ENCODE results near the gene MUC6. TPM values are rescaled to one million over a fixed set of nuclear protein-coding genes. Genes with fewer than 3 reads are reported as not detected.

MUC6 gene
- total RNA-seq, 1 donor from 2014 or later, result not detected

DNA sequence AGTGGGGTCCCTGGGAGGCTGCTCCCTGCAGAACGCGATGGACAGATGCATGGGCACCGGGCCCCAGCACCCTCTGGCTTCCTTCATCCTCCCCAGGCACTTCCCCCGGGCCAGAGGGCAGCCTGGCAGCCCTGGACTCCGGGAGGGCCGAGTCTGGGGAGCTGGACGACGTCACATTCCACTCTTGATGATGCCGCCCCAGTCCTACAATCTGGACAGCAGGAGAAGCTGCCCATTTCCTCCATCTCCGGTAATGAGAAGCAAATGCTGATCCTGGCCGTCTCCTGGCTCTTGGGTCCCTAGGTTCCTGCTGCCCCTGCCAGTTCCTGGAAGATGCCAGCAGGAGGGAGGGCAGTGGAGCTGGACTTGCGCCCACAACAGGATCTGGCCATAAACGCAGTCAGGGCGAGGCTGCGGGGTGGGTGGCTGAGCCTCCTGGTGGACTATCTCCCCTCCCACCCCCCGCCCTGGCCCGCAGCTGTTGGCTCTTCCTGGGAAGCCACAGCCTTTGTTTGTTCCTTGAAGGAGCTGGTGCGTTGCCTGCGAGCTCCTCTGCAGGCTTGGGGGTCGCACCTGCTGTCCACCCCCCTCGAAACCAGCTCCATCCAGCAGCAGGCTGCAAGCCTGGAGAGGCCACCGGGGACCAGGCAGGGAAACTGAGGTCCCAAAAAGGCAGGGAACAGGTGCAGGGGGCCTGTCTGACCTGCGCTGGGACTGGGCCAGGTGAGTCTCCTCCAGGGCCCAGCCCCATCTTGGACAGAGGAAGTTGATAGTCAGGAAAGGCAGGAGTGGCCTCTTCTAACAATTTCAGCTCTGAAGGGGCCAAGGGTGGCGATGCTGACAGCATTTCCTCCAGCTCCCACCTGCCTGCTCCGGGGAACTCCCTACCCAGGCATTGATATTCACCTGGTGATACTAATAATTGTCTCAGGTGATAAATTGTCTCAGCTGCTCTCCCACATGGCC is 17.9 kb upstream of the MUC6 start:
- ATAC-seq (ENCODE audit: poor library complexity) (no peak), DNase-seq (peak; percentile 28)
- intact Hi-C loops (cut with DNase I), result loop anchor here (5.0 to 10.0 kb wide), 2 partner anchors 130 to 207 kb away; partner anchors contain the start of gene AP2A2

DNA sequence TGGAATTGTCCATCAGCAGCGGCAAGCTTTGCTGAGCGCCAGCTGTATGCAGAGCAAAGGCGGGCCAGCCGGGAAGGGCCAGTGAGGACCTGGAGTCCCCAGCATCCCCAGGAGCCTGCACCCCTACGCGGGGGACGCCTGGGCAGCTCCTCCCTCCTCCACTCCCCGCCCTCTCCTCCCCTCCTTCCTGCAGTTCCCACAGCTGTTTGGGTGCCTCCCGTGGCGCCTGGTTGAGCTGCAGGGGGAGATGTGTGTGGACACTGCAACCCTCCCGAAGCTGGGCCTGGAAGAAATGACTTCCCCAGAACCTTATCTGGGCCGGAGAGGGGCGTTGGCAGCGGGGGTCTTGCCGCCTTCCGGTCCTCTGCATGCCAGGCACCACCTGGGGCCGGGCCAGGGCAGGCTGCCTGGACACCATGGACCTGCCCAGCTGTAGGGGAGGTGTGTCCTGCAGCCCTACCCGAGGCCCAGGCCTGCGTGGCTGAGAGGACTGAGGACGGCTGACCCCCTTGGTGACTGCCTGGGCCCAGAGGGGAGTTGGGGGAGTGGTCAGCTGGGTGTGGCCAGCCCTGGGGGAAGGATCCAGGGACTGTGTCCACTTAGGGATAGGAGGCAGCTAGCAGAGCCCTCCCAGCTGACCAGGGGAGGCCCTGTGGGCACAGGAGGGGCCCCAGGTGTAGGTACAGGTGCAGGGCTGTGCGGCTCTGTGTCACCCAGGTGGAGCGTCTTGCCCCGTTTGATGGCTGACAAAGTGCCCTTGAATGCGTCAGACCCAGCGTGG is 16.8 kb upstream of the MUC6 start:
- peak; percentile 29 for DNase-seq
- intact Hi-C loops (cut with DNase I), result loop anchor here (5.0 to 10.0 kb wide), 2 partner anchors 129 to 206 kb away; partner anchors contain the start of gene AP2A2
- no peak for ATAC-seq (ENCODE audit: poor library complexity)

DNA sequence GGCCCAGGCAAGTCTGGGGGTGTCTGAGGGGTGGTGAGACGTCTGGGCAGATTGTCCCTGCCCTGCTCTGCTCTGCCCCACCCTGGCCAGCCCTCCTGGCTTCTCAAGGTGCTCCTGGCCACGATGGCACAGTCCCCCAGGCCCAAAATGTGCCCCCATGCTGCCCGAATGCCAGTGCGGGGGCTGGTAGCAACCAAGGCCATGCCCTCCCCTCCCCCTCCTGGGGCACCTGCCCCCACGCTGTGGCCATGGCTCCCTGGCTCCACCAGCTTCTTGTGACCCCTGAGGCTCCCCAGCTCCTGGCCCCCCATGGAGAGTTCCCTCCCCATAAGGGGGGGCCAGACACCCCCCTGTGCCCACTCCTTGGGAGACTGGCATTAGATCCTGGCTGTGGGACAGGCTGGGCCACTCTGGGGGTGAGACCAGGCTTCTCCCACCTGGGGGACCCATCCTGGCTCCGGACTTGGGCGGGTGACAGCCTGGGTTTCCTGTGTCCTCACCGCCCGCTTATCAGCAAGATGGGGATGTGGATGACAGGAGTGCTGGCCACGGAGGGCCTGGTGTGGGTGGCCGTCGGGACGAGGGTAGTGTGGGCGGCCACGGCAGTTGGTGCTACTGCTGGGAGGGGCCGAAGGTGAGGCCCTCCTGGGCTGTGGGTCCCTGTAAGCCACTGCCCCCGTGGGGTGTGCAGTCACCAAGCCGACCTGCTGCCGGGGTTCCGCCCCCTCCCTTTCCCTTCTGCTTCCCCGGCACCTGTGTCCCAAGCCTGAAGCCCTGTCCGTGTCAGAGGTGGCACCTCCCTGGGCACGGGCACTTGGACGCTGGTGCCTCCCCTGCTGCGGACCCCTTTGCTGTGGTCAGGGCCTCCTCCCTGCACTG is 15.9 kb upstream of the MUC6 start:
- intact Hi-C loops (cut with DNase I), result loop anchor here (5.0 to 10.0 kb wide), 2 partner anchors 128 to 205 kb away; partner anchors contain the start of gene AP2A2
- ATAC-seq (ENCODE audit: poor library complexity) (no peak), DNase-seq (peak; percentile 30)

GRCh38 chr11:1051356-1052132 is 15.0 kb upstream of the MUC6 start:
- peak; percentile 41 for DNase-seq
- intact Hi-C loops (cut with DNase I), result loop anchor here (5.0 to 10.0 kb wide), 2 partner anchors 127 to 204 kb away; partner anchors contain the start of gene AP2A2
- ATAC-seq (ENCODE audit: poor library complexity), result no peak

DNA sequence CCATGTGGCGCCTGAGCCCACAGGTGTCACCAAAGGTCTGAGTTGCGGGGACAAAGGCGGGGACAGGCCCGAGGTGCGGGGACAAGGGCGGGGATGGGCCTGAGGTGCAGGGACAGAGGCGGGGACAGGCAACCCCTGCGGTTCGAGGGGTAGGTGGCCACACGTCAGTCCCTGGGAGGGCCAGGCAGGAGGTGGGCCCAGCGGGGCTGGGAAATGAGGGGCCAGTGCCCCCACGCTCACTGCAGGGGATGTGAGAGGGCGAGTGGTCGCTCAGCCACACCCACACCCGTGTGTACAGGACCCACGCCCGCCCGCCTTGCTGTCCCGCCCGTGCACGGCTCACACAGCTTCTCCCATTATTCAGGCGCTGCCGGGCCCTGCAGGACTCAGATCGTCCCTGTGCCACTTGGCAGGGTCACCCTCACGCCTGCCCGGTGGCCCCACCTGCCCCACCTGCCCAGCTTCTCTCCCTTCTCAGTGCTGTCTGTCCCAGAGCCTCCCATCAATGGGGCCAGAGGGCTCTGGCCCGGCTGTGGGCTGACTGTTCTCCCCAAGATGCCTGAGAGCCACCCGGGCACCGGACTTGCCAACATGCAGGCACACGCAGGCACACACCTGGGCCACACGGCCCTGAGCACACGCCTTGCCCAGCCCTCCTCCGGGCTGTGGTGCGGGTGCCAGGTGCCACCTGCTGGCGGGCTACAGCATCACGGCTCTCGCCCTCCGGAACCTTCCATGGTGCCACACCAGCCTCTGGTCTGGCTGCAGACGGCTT is 14.2 kb upstream of the MUC6 start:
- DNase-seq (peak; percentile 74), ATAC-seq (ENCODE audit: poor library complexity) (peak; percentile 95)
- intact Hi-C loops (cut with DNase I), result loop anchor here (5.0 to 10.0 kb wide), 2 partner anchors 126 to 203 kb away; partner anchors contain the start of gene AP2A2

- ATAC-seq (ENCODE audit: poor library complexity), result no peak
- intact Hi-C loops (cut with DNase I), result loop anchor here (5.0 to 10.0 kb wide), 2 partner anchors 125 to 203 kb away; partner anchors contain the start of gene AP2A2
- peak; percentile 24 for DNase-seq
Measured at GRCh38 chr11:1049911-1050580, 13.5 kb upstream of the MUC6 start.

DNA sequence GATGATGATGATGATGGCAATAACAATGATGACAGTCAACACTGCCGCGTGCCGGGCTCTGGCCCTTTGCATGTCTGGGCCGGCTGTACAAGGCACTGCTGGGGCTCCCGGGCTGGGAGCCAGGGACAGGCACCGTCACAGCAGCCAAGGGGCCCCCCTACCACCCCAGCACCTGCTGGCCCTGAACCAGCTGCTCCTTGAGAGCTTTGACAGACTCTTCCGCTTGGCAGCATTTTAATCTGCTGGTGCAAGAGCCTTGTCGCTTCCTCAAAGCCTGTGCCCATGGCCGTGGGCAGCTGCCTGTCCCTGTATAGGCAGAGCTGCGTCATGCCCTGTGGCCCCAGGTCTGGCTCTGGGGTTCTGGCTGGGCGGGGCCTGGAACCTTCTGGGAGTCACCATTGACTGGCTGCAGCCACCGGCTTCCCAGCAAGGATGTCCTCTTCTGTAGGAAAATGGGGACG is 12.9 kb upstream of the MUC6 start:
- intact Hi-C loops (cut with DNase I), result no loop called here
- ATAC-seq (ENCODE audit: poor library complexity) (no peak), DNase-seq (peak; percentile 34)

DNA sequence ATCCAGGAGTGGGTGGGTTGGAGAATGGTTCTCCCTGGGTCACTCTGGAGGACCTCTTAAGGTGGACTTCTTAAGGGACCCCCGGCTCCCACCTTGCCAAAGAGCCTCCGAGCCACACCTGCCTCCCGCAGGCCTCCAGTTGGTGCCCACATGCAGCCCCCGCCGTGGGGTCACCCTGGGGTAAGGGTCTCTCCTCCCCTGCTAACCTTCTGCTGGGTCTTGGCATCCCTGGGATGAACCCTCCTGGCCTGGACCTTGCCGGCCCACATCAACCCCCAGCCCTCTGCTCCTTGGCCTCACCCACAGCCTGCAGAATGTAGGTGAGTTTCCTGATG is 12.5 kb upstream of the MUC6 start:
- intact Hi-C loops (cut with DNase I), result no loop called here
- DNase-seq (peak; percentile 35), ATAC-seq (ENCODE audit: poor library complexity) (no peak)

GRCh38 chr11:1048375-1049070 is 12.0 kb upstream of the MUC6 start:
- intact Hi-C loops (cut with DNase I), result no loop called here
- ATAC-seq (ENCODE audit: poor library complexity) (no peak), DNase-seq (peak; percentile 28)

GRCh38 chr11:1047595-1048156 is 11.2 kb upstream of the MUC6 start:
- DNase-seq, result peak; percentile 6
- intact Hi-C loops (cut with DNase I), result no loop called here
- ATAC-seq (ENCODE audit: poor library complexity), result no peak

DNA sequence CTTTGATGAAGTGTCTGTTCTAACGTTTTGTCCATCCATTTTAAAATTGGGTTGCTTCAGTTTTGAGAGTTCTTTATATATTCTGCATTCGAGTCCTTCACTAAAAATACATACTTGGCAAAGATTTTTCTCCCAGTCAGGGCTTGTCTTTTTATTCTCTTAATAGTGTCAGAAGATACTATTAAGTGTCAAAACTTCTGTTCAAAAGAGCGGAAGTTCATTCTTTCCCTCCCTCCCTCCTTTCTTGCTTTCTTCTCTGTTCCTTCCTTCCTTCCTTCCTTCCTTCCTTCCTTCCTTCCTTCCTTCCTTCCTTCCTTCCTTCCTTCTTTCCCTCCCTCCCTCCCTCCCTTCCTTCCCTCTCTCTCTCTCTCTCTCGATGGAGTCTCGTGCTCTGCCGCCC is 7.6 kb upstream of the MUC6 start:
- DNase-seq, result no peak

DNA sequence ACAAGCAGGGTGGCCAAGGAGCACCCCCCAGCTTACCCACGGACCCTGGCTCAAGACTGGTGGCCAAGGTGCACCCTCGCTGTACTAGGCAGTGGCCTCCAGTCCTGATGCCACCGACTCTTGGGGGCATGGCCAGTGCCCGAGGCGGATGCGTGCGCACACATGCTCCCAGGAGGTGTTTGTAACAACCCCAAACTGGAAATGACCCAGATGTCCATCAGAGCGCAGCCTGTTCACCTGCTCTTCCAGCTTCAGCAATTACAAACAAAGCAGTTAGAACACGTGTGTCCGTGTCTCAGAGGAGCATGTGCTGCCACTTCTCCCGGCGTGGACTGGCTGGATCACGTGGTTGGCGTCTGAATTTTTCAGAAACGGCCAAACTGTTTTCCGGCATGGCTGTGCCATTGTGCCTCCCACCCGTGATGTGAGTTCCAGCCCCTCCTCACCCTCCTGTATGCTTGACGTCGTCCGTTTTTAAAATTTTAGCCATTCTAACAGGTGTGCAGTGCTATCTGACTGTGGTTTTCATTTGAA is 7.1 kb upstream of the MUC6 start:
- no peak for ATAC-seq (ENCODE audit: poor library complexity)
- peak; percentile 37 for DNase-seq
- intact Hi-C loops (cut with DNase I), result no loop called here

More for the DNA sequence above, 7.6 kb upstream of the MUC6 start:
- ATAC-seq (ENCODE audit: poor library complexity), result no peak
- intact Hi-C loops (cut with DNase I), result no loop called here

GRCh38 chr11:1042626-1043562 is 6.4 kb upstream of the MUC6 start:
- intact Hi-C loops (cut with DNase I), result no loop called here
- DNase-seq (peak; percentile 32), ATAC-seq (ENCODE audit: poor library complexity) (no peak)

DNA sequence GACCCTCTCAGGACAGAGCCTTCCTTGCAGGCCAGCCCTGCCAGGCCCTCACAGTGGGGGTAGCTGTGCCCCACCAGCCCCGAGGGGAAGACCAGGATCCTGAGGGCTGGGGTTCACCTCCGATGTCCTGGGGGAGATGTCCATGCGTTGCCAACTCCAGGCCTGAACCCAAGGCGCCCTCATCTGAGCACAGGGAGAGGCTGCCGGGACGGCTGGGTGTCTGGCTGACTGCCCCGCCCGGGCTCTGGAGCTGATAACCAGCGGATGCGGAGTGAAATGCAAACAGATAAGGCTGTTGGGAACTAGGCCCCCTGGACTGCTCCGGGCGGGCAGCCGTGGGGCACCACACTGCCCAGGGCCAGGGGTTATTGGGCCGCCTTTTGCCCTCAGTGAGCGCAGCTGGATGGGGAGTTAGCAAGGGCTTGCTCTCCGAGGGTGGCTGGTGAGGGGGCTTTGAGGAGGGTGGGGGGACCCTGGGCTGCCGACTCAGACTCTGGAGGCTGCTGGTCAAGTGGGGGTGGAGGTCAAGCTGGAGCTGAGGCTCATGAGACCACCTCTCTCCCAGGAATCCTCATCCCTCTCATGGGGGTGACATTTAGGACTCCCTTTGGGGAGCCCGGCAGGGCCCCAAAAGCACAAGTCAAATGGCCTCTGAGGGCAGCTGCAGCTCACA is 5.6 kb upstream of the MUC6 start:
- ATAC-seq (ENCODE audit: poor library complexity) (no peak), DNase-seq (peak; percentile 40)
- intact Hi-C loops (cut with DNase I), result no loop called here
